GM12891 (cell line): ENCODE measurements around the gene BSND.

ENCODE experiments used
- POLR2A ChIP-seq: IDR thresholded peaks from 2 replicates; pipeline ENCODE4 v1.6.1; 2011; ENCODE audit warnings: low read depth, low read length, control low read depth
- POLR2AphosphoS5 ChIP-seq: IDR thresholded peaks from 2 replicates; pipeline ENCODE4 v1.6.1; 2011; ENCODE audit warnings: low read depth, low read length, control low read depth
- TAF1 ChIP-seq: IDR thresholded peaks from 2 replicates; pipeline ENCODE4 v1.6.1; 2011; ENCODE audit warnings: low read depth, low read length, control low read depth

DNA sequence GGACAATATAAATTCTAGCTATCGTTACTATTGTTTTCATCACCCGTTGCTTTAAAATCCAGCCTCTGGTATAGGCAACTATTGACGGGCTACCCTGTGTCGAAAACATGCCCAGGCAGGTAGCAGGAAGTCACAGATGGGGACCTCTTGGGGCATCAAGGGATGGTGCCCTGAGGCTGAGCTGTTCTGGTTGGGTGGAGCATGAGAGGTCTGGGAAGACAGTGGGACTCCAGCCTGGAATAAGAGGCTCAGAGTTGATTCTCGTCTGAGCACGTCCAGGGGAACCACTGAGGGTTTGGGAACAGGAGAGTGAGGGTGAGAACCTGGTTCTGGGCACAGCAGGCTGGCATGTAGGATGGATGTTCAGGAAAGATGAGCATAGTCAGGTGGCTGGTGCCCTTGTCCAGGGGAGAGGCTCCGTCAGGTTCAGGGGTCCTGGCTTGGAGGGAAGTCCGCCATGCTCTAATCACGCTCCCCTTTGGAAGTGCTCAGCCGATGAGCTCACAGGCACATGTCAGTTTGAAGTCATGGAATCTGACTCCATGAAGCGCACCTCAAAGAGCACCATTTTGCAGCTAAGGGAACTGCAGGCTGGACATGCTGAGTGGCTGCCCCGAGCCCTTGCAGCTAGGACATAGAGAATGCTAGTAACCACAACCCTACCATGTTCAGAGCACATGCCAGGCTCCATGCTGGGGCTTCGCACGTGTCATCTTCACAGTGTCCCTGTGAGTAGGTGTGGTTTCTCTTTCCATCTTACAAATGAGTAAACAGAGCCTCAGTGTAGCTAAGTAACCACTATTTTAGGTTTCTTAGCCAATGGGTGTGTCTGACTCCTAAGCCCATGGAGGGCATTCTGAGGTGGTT is 61.6 kb downstream of the BSND start:
- TF ChIP-seq TAF1 (no peak), POLR2A (no peak), POLR2AphosphoS5 (no peak)
